Measurements from ENCODE around the gene SLC5A6. TPM values are rescaled to one million over a fixed set of nuclear protein-coding genes. Genes with fewer than 3 reads are reported as not detected.
A peak's percentile ranks its signal among the peaks of the same experiment; 100 is the strongest.

SLC5A6 gene
- total and polyA plus RNA-seq, 4 experiments from 2014 or later = 18.9 to 25.1 (median 21.8) TPM

DNA sequence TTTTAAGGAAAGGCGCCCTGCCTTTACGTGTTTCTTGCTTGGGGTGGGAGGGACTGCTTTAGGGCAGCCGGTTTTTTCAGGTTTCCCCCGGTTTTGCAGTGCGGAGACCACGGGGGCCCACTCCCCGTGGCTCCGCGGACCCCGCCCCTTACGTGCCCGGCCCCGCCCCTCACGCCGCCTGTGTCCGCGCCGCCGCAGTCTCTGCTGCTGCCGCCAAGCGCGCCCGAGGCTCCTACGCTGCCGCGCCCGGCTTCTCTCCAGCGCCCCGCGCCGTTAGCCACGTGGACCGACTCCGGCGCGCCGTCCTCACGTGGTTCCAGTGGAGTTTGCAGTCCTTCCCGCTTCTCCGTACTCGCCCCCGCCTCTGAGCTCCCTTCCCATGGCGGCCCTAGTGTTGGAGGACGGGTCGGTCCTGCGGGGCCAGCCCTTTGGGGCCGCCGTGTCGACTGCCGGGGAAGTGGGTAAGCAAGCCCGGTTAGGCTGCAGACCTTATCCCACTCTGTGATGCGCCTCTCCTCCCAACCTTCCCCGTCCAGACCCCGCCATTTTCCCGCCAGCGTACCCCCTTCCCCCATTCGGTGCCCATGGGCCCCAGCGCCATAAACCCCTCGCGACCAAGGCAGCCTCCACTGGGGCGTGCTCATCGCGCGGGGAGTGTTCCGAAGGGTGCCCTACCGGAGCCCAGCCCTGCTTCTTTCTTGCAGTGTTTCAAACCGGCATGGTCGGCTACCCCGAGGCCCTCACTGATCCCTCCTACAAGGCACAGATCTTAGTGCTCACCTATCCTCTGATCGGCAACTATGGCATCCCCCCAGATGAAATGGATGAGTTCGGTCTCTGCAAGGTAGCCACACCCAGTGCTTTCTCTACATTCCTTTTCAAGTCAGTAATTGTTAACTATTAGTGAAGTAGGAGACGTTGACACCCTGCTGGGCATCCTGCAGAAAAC, 5.4 kb upstream of the SLC5A6 start, which contains the start of gene CAD:
Gene CAD, plus strand, starts transcription at position 197 of the 949 bp plus-strand sequence. Its CDS starts 183 bp downstream, at position 380.
- ChIA-PET CTCF (ENCODE audit: partially characterized antibody) (interaction anchor here (0.6 kb wide), 1 partner anchor 59 kb away, joined by 3 read pairs; no protein-coding TSS in a partner anchor), POLR2A (ENCODE audit: partially characterized antibody) (interaction anchor here (0.7 to 0.9 kb wide), 3 partner anchors 16 to 132 kb away, joined by 3 read pairs; no protein-coding TSS in a partner anchor)
- Histone ChIP-seq H3K36me3 (ENCODE audit: insufficient read depth, low read length) (peaks cover 13% of the 10 kb centered on the region), H3K9me3 (ENCODE audit: control insufficient read depth in 1 of 2, low read length in 2 of 2) (no peaks in the 10 kb centered on the region), H3K4me3 (ENCODE audit: low read length in 2 of 2) (peak within 1 kb of the TSS; percentile 37 to 84), H3K27ac (ENCODE audit: low read depth, low read length) (peak within 1 kb of the TSS; percentile 78), H3K4me1 (ENCODE audit: insufficient read depth, low read length) (peaks cover 29% of the 10 kb centered on the region), H3K27me3 (ENCODE audit: insufficient read depth, low read length) (no peaks in the 10 kb centered on the region)
- intact Hi-C loops (cut with micrococcal nuclease) = loop anchor here (5.0 to 10.0 kb wide), 3 partner anchors 45 to 1853 kb away; partner anchors contain the start of genes PPM1G and SLC30A3
- Mint-ChIP-seq H3K4me1 (peaks cover 26 to 42% (median 35%) of the 10 kb centered on the region in 4 donors), H3K9me3 (peaks cover 0 to 5% (median 0%) of the 10 kb centered on the region in 8 donors), H3K36me3 (peaks cover 24 to 47% of the 10 kb centered on the region in 2 donors), H3K27me3 (no peaks in the 10 kb centered on the region), H3K4me3 (peak within 1 kb of the TSS; percentile 90 to 97 (median 95)), H3K27ac (peak within 1 kb of the TSS; percentile 82 to 97 (median 94))
- DNase-seq = peak; percentile 81 to 85 (median 82)

- Histone ChIP-seq H3K4me1 (ENCODE audit: insufficient read depth, low read length) (peaks cover 29% of the 10 kb centered on the region), H3K27me3 (ENCODE audit: insufficient read depth, low read length) (no peaks in the 10 kb centered on the region), H3K27ac (ENCODE audit: low read depth, low read length) (peak overlapping the region; percentile 78), H3K4me3 (ENCODE audit: low read length in 2 of 2) (peak overlapping the region in 1 of 2 donors; percentile 84), H3K36me3 (ENCODE audit: insufficient read depth, low read length) (peaks cover 10% of the 10 kb centered on the region), H3K9me3 (ENCODE audit: control insufficient read depth in 1 of 2, low read length in 2 of 2) (no peaks in the 10 kb centered on the region)
- intact Hi-C loops (cut with micrococcal nuclease) = loop anchor here (5.0 to 10.0 kb wide), 3 partner anchors 46 to 1852 kb away; partner anchors contain the start of genes PPM1G and SLC30A3
- H3K4me1 Mint-ChIP-seq = peaks cover 26 to 44% (median 35%) of the 10 kb centered on the region in 4 donors
- H3K9me3 Mint-ChIP-seq = peaks cover 0 to 5% (median 0%) of the 10 kb centered on the region in 8 donors
- H3K27ac Mint-ChIP-seq = peak overlapping the region; percentile 82 to 97 (median 94)
- DNase-seq = no peak
- peaks cover 18 to 43% of the 10 kb centered on the region in 2 donors for H3K36me3 Mint-ChIP-seq
- no peaks in the 10 kb centered on the region for H3K27me3 Mint-ChIP-seq
- ChIA-PET CTCF (ENCODE audit: partially characterized antibody) (no interaction called here), POLR2A (ENCODE audit: partially characterized antibody) (interaction anchor here (0.7 to 0.9 kb wide), 2 partner anchors 15 to 131 kb away, joined by 3 read pairs; no protein-coding TSS in a partner anchor)
- peak overlapping the region; percentile 90 to 97 (median 95) for H3K4me3 Mint-ChIP-seq
These were observed 4.5 kb upstream of the SLC5A6 start for GRCh38 chr2:27216416-27217137.

- H3K27ac Mint-ChIP-seq = peak overlapping the region in 4 of 7 donors; percentile 22 to 97 (median 59)
- POLR2A ChIA-PET (ENCODE audit: partially characterized antibody) = interaction anchor here (0.9 to 1.2 kb wide), 2 partner anchors 50 to 144 kb away, joined by 3 to 4 read pairs; partner anchors contain the start of gene OST4
- Histone ChIP-seq H3K27me3 (ENCODE audit: insufficient read depth, low read length) (no peaks in the 10 kb centered on the region), H3K4me1 (ENCODE audit: insufficient read depth, low read length) (peaks cover 35% of the 10 kb centered on the region), H3K4me3 (ENCODE audit: low read length in 2 of 2) (no peak overlapping the region), H3K36me3 (ENCODE audit: insufficient read depth, low read length) (peaks cover 10% of the 10 kb centered on the region), H3K27ac (ENCODE audit: low read depth, low read length) (no peak overlapping the region), H3K9me3 (ENCODE audit: control insufficient read depth in 1 of 2, low read length in 2 of 2) (no peaks in the 10 kb centered on the region)
- CTCF ChIA-PET (ENCODE audit: partially characterized antibody) = no interaction called here
- peaks cover 7 to 33% of the 10 kb centered on the region in 2 donors for H3K36me3 Mint-ChIP-seq
- DNase-seq = no peak
- no peaks in the 10 kb centered on the region for H3K27me3 Mint-ChIP-seq
- peaks cover 32 to 52% (median 40%) of the 10 kb centered on the region in 4 donors for H3K4me1 Mint-ChIP-seq
- H3K9me3 Mint-ChIP-seq = peaks cover 0 to 5% (median 0%) of the 10 kb centered on the region in 8 donors
- H3K4me3 Mint-ChIP-seq = no peak overlapping the region
- intact Hi-C loops (cut with micrococcal nuclease) = loop anchor here (5.0 to 10.0 kb wide), 4 partner anchors 47 to 1850 kb away; partner anchors contain the start of genes NRBP1, PPM1G and SLC30A3
These were observed 2.9 kb upstream of the SLC5A6 start for GRCh38 chr2:27214941-27215340.

DNA sequence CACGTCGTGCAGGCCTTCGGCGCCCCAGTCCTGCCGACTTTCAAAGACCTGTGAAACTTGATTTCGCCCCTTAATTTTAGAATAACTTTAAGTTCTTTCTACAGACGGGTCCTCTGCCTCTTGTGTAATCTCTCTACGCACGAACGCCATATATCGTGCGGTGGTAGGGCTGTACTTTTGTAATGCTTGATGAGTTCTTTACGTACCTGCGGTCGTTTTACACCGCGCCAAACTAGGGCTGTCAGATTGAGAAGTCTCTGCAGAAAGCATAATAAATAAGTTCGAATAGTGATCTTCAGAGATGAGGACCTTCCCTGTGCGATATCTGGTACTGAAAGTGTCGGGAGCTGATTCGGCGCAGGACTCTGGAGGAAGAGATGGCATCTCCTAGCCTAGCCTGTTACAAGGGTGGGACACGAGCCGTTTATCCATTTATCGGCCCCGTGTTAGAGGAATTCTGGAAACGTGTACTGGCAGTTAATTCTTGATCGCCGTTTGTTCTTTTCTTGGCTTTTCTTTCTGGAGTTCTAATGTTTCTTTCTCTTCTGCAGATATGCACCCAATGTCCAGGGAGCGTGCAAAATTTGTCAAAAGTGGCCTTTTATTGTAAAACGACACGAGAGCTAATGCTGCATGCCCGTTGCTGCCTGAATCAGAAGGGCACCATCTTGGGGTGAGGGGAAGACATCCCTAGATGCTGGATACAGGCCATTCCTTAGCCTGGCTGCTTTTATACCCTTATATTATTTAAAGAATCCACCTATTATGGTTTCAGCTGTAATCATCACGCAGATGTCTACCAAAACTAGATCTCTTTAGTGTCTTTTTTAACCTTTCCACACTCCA, 781 bp upstream of the SLC5A6 start:
- POLR2A ChIA-PET (ENCODE audit: partially characterized antibody) = interaction anchor here (0.5 to 2.7 kb wide), 16 partner anchors 8 to 161 kb away, joined by 3 to 14 read pairs (median 4); partner anchors contain the start of genes ABHD1, AGBL5, KHK and OST4
- Histone ChIP-seq H3K36me3 (ENCODE audit: insufficient read depth, low read length) (peaks cover 10% of the 10 kb centered on the region), H3K4me3 (ENCODE audit: low read length in 2 of 2) (peak overlapping the region; percentile 71 to 94), H3K9me3 (ENCODE audit: control insufficient read depth in 1 of 2, low read length in 2 of 2) (no peaks in the 10 kb centered on the region), H3K4me1 (ENCODE audit: insufficient read depth, low read length) (peaks cover 23% of the 10 kb centered on the region), H3K27me3 (ENCODE audit: insufficient read depth, low read length) (no peaks in the 10 kb centered on the region), H3K27ac (ENCODE audit: low read depth, low read length) (peak overlapping the region; percentile 99)
- Mint-ChIP-seq H3K4me3 (peak overlapping the region; percentile 95 to 100 (median 100)), H3K9me3 (peaks cover 0 to 5% (median 0%) of the 10 kb centered on the region in 8 donors), H3K27me3 (no peaks in the 10 kb centered on the region), H3K27ac (peak overlapping the region; percentile 97 to 100 (median 100)), H3K4me1 (peaks cover 26 to 45% (median 36%) of the 10 kb centered on the region in 4 donors), H3K36me3 (peaks cover 3 to 47% of the 10 kb centered on the region in 2 donors)
- intact Hi-C loops (cut with micrococcal nuclease) = loop anchor here (1.0 to 10.0 kb wide), 6 partner anchors 79 to 1848 kb away; partner anchors contain the start of genes EIF2B4, KHK, NRBP1 and PPM1G
- DNase-seq = peak in 4 of 5 donors; percentile 75 to 87 (median 81)
- CTCF ChIA-PET (ENCODE audit: partially characterized antibody) = interaction anchor here (0.9 to 1.1 kb wide), 2 partner anchors 43 to 45 kb away, joined by 3 read pairs; no protein-coding TSS in a partner anchor

GRCh38 chr2:27211241-27211942, 676 bp downstream of the SLC5A6 start:
- DNase-seq = no peak
- intact Hi-C loops (cut with micrococcal nuclease) = loop anchor here (5.0 to 10.0 kb wide), 3 partner anchors 193 to 1847 kb away; partner anchors contain the start of genes NRBP1 and PPM1G
- no peaks in the 10 kb centered on the region for H3K9me3 ChIP-seq (ENCODE audit: control insufficient read depth in 1 of 2, low read length in 2 of 2)
- Mint-ChIP-seq H3K9me3 (peaks cover 0 to 2% (median 0%) of the 10 kb centered on the region in 8 donors), H3K27me3 (no peaks in the 10 kb centered on the region), H3K4me3 (peak overlapping the region; percentile 92 to 100 (median 94)), H3K27ac (peak overlapping the region; percentile 91 to 97 (median 96)), H3K36me3 (peaks cover 11 to 53% of the 10 kb centered on the region in 2 donors), H3K4me1 (peaks cover 17 to 30% (median 25%) of the 10 kb centered on the region in 4 donors)
- peaks cover 24% of the 10 kb centered on the region for H3K36me3 ChIP-seq (ENCODE audit: insufficient read depth, low read length)
- H3K27ac ChIP-seq (ENCODE audit: low read depth, low read length) = peak overlapping the region; percentile 99
- peaks cover 17% of the 10 kb centered on the region for H3K4me1 ChIP-seq (ENCODE audit: insufficient read depth, low read length)
- ChIA-PET POLR2A (ENCODE audit: partially characterized antibody) (interaction anchor here (0.6 to 2.7 kb wide), 15 partner anchors 9 to 452 kb away, joined by 3 to 14 read pairs (median 4); partner anchors contain the start of genes AGBL5, KHK, OST4 and PREB), CTCF (ENCODE audit: partially characterized antibody) (interaction anchor here (0.8 kb wide), 1 partner anchor 20 kb away, joined by 4 read pairs; no protein-coding TSS in a partner anchor)
- H3K27me3 ChIP-seq (ENCODE audit: insufficient read depth, low read length) = no peaks in the 10 kb centered on the region
- peak overlapping the region; percentile 30 to 94 for H3K4me3 ChIP-seq (ENCODE audit: low read length in 2 of 2)
